NB4 (cell line): ENCODE results near the gene SPRR1A.

ENCODE experiments used
- MAX ChIP-seq: IDR thresholded peaks from 2 replicates; pipeline ENCODE4 v1.6.1; 2011; ENCODE audit warnings: low read depth, low read length
- MYC ChIP-seq: IDR thresholded peaks from 2 replicates; pipeline ENCODE4 v1.6.1; 2011; ENCODE audit warnings: low read depth, low read length
- POLR2A ChIP-seq: IDR thresholded peaks from 2 replicates; pipeline ENCODE4 v1.6.1; 2011; ENCODE audit warnings: mild to moderate bottlenecking; ENCODE audit not compliant: insufficient read length; ENCODE audit errors: extremely low read depth
- TF ChIP-seq, protein P1 (sequence below): IDR thresholded peaks from one replicate; pipeline ENCODE4 v1.5.1; 2012; ENCODE audit warnings: low read depth, low read length

DNA sequence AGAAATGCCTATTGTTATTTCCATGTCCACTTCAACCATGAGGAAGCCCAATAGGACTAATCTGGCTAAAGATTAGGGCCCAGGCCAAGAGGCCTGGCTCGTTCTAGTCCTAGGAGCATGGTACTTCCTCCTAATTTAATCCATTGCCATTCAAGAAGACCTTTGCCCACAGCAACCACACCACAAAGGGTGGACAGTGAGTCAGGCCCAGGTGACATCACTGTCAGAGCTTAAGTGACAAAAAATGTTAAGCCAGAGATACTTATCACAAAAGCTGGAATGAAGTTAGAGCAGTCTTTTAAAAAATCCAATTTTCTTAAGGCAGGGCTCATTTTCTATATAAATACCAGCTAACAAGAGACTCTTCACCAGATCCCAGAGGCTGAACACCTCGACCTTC lies 17.5 kb downstream of the SPRR1A start, which contains the start of gene SPRR3:
- TF ChIP-seq, protein P1, sequence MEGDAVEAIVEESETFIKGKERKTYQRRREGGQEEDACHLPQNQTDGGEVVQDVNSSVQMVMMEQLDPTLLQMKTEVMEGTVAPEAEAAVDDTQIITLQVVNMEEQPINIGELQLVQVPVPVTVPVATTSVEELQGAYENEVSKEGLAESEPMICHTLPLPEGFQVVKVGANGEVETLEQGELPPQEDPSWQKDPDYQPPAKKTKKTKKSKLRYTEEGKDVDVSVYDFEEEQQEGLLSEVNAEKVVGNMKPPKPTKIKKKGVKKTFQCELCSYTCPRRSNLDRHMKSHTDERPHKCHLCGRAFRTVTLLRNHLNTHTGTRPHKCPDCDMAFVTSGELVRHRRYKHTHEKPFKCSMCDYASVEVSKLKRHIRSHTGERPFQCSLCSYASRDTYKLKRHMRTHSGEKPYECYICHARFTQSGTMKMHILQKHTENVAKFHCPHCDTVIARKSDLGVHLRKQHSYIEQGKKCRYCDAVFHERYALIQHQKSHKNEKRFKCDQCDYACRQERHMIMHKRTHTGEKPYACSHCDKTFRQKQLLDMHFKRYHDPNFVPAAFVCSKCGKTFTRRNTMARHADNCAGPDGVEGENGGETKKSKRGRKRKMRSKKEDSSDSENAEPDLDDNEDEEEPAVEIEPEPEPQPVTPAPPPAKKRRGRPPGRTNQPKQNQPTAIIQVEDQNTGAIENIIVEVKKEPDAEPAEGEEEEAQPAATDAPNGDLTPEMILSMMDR: no peak
- TF ChIP-seq MAX (no peak), POLR2A (no peak), MYC (no peak)
